ENCODE measurements around the gene RER1.
A peak's percentile ranks its signal among the peaks of the same experiment; 100 is the strongest.

Gene RER1

GRCh38 chr1:2407166-2407990 lies 15.7 kb downstream of the RER1 start:
- no peak for DNase-seq (ENCODE audit: low read depth)

GRCh38 chr1:2407991-2408275 lies 16.3 kb downstream of the RER1 start:
- DNase-seq (ENCODE audit: low read depth): no peak

DNA sequence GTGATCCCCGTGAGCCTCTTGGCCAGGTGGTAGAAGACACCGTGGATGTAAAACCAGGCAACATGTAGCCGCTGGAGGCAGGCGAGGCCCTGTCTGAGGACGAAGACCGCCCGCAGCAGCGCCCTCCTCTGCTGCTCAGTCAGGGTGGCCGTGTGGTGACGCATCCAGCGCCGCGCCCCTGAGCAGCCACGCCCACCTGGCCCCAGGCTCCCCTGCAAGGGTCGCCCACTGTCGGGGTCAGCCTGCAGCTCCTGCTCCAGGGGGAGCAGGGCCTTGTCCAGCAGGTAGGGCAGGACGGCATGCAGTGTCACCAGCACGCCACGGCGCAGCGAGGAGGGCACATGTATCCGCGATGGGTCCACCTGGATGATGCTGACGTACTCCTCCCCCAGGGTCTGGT lies 16.8 kb downstream of the RER1 start:
- no peak for DNase-seq (ENCODE audit: low read depth)

GRCh38 chr1:2408859-2409276 lies 17.2 kb downstream of the RER1 start:
- no peak for DNase-seq (ENCODE audit: low read depth)

GRCh38 chr1:2409745-2410144 lies 18.1 kb downstream of the RER1 start:
- no peak for DNase-seq (ENCODE audit: low read depth)

GRCh38 chr1:2411801-2412394 lies 20.3 kb downstream of the RER1 start:
- no peak for DNase-seq (ENCODE audit: low read depth)

- peak; percentile 98 for DNase-seq (ENCODE audit: low read depth)
Observed at GRCh38 chr1:2412395-2412772, 20.7 kb downstream of the RER1 start, which contains the start of gene PEX10. Gene PEX10, minus strand, starts transcription at chr1:2412564. Its CDS starts 62 bp downstream, at chr1:2412502.

DNA sequence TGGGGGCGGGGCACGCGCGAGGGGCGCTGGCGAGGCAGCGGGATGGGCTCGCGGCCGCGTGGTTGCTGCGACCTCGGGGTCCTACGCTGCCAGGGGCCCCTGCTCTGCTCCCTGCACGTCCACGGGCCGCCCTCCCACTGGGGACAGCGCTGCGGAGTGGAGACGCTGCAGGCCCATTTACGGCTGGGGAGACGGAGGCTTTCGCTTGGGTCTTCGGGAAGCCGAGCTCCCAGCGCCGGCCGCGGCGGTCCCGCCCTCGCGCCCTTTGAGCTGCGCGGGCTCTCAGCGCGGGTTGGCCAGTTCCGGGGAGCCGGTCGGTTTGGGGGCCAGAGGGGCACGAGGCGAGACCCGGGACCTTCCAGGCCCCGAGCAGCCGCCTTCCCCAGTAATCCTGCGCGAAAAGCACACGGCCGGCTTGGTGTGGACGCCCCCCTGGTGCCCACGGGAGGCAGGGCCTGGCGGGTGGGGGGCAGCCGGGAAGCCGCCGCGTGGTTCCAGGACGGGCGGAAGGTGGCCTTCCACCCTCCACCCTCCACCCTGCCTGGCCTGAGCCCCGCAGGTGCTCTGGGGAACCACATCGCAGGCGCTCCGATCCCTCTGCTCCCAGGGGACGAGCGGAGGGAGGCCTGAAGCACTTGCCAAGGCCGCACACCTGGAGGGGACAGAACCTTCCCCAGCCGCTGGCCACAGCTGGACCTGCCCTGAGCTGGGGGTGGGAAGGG lies 21.3 kb downstream of the RER1 start:
- DNase-seq (ENCODE audit: low read depth): no peak

- DNase-seq (ENCODE audit: low read depth): no peak
Observed at GRCh38 chr1:2413495-2414296, 22.1 kb downstream of the RER1 start.

- peak; percentile 68 for DNase-seq (ENCODE audit: low read depth)
Observed at GRCh38 chr1:2414297-2414958, 22.8 kb downstream of the RER1 start.

DNA sequence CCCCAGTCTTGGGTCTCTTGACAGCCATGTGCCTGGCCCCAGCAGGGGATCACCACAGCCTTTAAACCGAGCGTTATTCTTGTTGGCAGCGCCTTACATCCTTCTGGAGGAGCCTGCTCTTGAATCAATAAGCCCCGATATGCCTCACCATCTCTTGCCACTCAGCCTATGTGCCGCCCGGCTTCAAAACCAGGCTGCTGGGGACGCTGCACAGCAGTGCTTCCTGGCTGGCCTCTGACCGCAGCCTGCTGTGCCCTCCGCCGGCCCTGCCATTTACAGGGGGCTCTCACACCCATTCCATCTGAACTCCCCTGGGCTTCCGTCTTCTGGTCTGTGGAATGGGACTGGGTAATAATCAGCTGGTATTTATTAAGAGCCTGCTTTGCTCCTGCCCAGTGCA lies 23.7 kb downstream of the RER1 start:
- DNase-seq (ENCODE audit: low read depth): no peak

DNA sequence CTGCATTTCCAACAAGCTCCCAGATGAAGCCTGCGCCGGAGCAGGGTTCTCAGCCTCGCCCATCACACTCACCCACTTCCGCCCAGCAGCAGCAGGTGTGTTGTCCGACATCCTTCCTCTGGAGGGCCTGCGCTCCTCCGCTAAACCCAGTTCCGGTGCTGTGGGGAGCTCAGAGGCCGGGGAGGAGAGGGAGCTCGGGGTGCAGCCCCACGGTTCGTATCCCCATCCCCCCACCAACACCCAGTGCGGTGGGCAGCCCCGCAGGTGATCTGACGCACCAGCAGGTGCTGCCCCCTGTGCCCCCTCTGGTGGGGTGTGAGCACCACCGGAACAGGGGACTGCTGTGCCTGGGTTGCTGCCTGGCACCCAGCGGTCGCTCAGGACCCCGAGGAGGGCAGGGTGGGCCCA lies 24.2 kb downstream of the RER1 start:
- no peak for DNase-seq (ENCODE audit: low read depth)

DNA sequence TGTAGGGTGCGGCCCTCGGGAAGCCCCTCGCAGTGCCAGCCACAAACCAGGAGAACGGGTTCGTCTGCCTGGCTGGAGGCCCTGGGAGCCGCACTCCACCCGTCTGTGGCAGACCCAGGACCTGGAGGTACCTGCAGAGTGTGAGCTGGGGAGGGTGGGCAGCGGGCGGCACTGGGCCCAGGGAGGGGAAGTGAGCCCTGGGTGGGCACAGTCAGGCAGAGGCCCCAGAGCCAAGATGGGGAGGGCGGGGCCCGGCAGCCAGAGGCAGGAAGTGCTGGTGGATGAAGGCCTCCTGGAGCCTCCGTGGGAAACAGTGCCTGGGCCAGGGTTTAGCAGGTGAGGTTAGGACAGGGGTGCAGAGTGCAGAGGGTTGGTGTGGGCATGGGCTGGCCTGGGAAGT lies 24.8 kb downstream of the RER1 start:
- DNase-seq (ENCODE audit: low read depth): no peak

- DNase-seq (ENCODE audit: low read depth): no peak
Observed at GRCh38 chr1:2417083-2417832, 25.6 kb downstream of the RER1 start.

- no peak for DNase-seq (ENCODE audit: low read depth)
Observed at GRCh38 chr1:2417833-2418225, 26.2 kb downstream of the RER1 start.

DNA sequence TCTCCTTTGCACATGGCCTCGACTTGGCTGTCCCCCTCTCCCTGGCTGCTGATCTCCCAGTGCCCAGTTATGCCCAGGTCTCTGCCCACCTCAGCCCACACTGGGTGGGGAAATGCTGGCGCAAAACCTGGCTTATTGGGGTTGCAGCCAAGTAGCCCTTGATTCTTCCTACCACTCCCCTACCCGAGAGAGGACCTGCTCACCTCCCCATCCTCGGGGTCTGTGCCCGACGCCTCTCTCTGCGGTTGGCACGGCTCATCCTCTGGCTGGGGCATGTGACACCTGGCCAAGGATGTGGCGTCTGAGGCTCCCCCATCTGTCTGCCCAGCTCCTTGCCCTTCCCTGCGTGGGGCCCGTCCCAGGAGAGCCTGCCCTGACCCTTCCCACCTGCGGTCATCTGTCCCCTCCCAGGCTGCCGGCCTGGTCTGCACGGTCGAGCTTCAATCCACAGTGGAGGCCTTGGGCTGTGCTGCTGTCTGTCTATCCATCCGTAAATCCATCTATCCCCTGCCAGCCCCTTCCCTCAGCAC lies 27.2 kb downstream of the RER1 start:
- no peak for DNase-seq (ENCODE audit: low read depth)

DNA sequence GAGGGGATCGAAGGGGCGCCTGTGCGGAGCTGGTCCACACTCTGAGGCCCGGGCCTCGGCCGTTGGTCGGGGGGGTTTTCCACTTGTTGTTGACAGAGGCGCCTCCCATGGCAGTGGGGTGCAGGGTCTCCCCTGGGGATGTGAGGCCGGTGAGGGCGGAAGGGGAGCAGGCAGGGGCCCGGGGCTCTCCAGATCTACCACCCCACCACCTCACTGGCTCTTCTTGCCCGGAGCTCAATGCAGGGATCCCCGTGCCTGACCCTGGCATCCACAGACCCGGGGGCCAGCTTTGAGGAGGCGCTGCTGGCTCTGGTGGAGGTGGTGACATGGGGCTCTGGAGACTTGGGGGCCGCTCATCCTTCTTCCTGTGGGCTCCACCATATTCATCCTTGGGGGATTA lies 27.8 kb downstream of the RER1 start:
- DNase-seq (ENCODE audit: low read depth): no peak

DNA sequence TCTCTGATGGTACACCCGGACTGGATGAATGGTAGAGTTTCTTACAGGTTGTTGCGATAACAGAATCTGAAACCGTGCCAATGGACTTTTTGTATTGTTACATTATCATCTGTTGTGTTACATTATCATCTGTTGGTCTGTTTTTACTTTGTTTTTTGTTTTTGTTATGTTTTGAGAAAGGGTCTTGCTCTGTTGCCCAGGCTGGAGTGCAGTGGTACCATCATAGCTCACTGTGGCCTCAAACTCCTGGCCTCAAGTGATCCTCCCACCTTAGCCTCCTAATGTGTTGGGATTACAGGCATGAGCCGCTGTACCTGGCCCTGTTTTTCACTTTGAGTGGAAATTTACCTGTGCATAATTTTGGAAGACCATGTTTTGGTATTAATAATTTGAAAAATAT lies 30.9 kb downstream of the RER1 start:
- no peak for DNase-seq (ENCODE audit: low read depth)

DNA sequence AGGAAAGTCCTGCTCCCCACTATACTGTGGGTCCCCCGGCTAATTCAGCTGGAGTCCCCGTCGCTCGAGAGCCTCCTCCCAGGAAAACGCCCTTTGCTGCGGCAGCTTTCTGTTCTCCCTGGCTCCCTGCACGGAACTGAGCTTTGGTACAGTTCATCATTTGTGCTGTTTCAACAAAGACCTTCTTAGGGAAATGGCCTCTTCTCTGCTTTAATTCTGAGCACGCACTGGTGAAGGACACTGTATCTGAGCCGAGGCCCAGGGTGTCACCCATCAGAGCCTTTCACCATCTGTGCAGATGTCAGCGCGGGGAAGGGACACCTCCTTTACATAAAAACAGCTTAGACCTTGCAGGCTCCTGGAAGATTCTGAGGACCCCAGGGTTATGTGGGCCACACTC lies 34.3 kb downstream of the RER1 start:
- no peak for DNase-seq (ENCODE audit: low read depth)

DNA sequence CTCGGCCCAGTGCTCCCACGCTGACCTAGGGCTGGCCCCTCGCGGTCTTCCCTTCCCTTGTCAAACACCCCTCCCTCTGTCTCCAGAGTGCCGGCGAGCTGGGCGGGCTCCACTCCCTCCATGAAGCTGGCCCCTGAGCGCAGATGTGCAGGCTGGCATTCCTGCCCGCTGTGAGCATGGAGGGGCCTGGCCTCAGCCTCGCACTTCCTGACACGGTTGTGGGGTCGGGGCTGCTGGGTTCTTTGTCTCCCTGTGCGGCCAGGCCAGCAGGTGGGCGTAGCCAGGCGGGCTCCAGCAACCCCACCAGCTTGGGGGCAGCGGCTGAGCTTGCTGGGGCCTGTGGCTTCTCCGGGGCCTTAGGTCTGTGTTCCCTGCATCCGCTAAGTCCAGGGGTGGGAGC lies 34.9 kb downstream of the RER1 start:
- no peak for DNase-seq (ENCODE audit: low read depth)

DNA sequence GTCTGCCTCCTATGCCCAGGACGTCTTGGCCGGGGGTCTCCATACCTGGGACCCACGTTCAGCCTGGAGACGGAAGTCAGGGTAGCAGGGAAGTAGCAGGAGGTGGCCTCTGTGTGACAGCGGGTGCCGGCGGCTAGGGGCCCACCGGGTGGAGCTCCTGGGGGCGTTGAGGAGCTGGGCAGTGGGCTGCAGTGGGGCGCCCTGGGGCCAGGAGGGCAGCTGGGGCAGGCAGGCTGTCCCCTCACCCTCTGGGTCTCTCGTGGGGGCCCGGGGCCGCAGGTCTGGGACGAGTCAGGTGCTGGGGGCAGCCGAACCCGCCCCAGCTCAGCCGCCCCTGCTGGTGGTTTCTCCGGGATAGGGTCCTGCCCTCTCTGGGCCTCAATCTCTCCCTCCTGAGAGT lies 35.4 kb downstream of the RER1 start:
- DNase-seq (ENCODE audit: low read depth): no peak

Measured in stimulated activated CD8-positive, alpha-beta memory T cell treated with anti-CD3 and anti-CD28 coated beads, Interleukin-12 subunit alpha, Interleukin-12 subunit beta, amount 100 ng/mL, for 1 hour (primary cell).